B cell (primary cell): ENCODE results near the gene ADRA1B. TPM values are rescaled to one million over a fixed set of nuclear protein-coding genes. Genes with fewer than 3 reads are reported as not detected.

Source experiments
- ATAC-seq: fragments of 200-7000 bp; cut with Tn5 transposase; one replicate; pipeline ENCODE4 v1.10.0; 2021; ENCODE audit warnings: low read depth, mild to moderate bottlenecking, moderate number of reproducible peaks, moderate library complexity
- CTCF ChIA-PET: fragments of 350-600 bp; sonication (Branson Sonifier 250); formaldehyde crosslinking; loops from one replicate; lab custom pipeline; 2021; ENCODE audit warnings: antibody characterized with exemption, inconsistent platforms; lab: Charles Lee
- POLR2A ChIA-PET: fragments of 350-600 bp; sonication (Branson Sonifier 250); formaldehyde crosslinking; loops from one replicate; lab custom pipeline; 2021; ENCODE audit warnings: antibody characterized with exemption; lab: Charles Lee
- DNase-seq: peaks from one replicate; pipeline ENCODE4 v3.0.0; 2013
- H2AFZ ChIP-seq: 2 replicates; pipeline ENCODE4 v1.6.1; 2012; ENCODE audit warnings: mild to moderate bottlenecking, low read depth, low read length; ENCODE audit not compliant: insufficient read depth, poor library complexity, severe bottlenecking
- H3K27ac ChIP-seq, 2 donors: 1 replicate in 1 of 2; 2 replicates in 1 of 2; pipeline ENCODE4 v1.5.1; 2012 to 2013; ENCODE audit warnings: low read length in 2 of 2, mild to moderate bottlenecking in 2 of 2, moderate library complexity in 1 of 2
- H3K27me3 ChIP-seq, 4 experiments: fragments of 200-600 bp in 1 of 4; sonication (generic) in 1 of 4; replicated peaks in 1 of 4; 1 replicate in 2 of 4; 2 replicates in 2 of 4; pipeline versions ENCODE4 v1.6.1 to v1.7.0; 2013 to 2016; ENCODE audit warnings: low read length in 3 of 4, mild to moderate bottlenecking in 2 of 4, mixed read lengths in 1 of 4, moderate library complexity in 1 of 4; ENCODE audit not compliant: insufficient read depth in 4 of 4, control insufficient read depth in 3 of 4; ENCODE audit errors: control extremely low read depth in 1 of 4
- H3K36me3 ChIP-seq, 2 experiments: replicated peaks in 1 of 2; 1 replicate in 1 of 2; 2 replicates in 1 of 2; pipeline versions ENCODE4 v1.6.1 to v1.7.1; 2013; ENCODE audit warnings: low read length in 1 of 2; ENCODE audit not compliant: insufficient read depth in 2 of 2, control insufficient read depth in 1 of 2; ENCODE audit errors: control extremely low read depth in 1 of 2, extremely low read depth in 1 of 2
- H3K4me1 ChIP-seq, 2 donors: fragments of 200-600 bp in 1 of 2; sonication (generic) in 1 of 2; 1 replicate in 1 of 2; 2 replicates in 1 of 2; pipeline versions ENCODE4 v1.5.1 to v1.6.1; 2013 to 2017; ENCODE audit warnings: low read length in 2 of 2; ENCODE audit not compliant: control insufficient read depth in 2 of 2, insufficient read depth in 2 of 2
- H3K4me2 ChIP-seq: replicated peaks from 2 replicates; pipeline ENCODE3; 2012; ENCODE audit warnings: mild to moderate bottlenecking, low read depth, low read length; ENCODE audit not compliant: poor library complexity, severe bottlenecking
- H3K4me3 ChIP-seq, 5 experiments: fragments of 200-600 bp in 1 of 5; sonication (generic) in 1 of 5; 1 replicate in 3 of 5; 2 replicates in 2 of 5; pipeline versions ENCODE4 v1.5.1 to v1.7.0; 2011 to 2016; ENCODE audit warnings: low read length in 4 of 5, mild to moderate bottlenecking in 4 of 5, low read depth in 2 of 5, control low read depth in 1 of 5, moderate library complexity in 1 of 5; ENCODE audit not compliant: insufficient read depth in 1 of 5; ENCODE audit errors: control extremely low read depth in 1 of 5, extremely low read depth in 1 of 5
- H3K79me2 ChIP-seq: fragments of 200-600 bp; sonication (generic); one replicate; pipeline ENCODE4 v1.6.0; 2016; ENCODE audit warnings: low read length; ENCODE audit not compliant: control insufficient read depth, insufficient read depth
- H3K9ac ChIP-seq: fragments of 200-600 bp; sonication (generic); 2 replicates; pipeline ENCODE4 v1.6.1; 2017; ENCODE audit warnings: mild to moderate bottlenecking, low read length, moderate library complexity
- H3K9me3 ChIP-seq, 3 donors: one replicate each; pipeline versions ENCODE4 v1.6.1 to v1.7.1; 2013; ENCODE audit warnings: low read length in 2 of 3; ENCODE audit not compliant: control insufficient read depth in 2 of 3, insufficient read depth in 1 of 3; ENCODE audit errors: control extremely low read depth in 1 of 3
- H4K20me1 ChIP-seq: 2 replicates; pipeline ENCODE4 v1.6.0; 2012; ENCODE audit warnings: mild to moderate bottlenecking, low read length; ENCODE audit not compliant: insufficient read depth, control insufficient read depth, poor library complexity, severe bottlenecking
- H3K27ac Mint-ChIP-seq: one replicate; pipeline ENCODE4 v1.8.0; 2021; ENCODE audit warnings: mixed read lengths
- H3K27me3 Mint-ChIP-seq: one replicate; pipeline ENCODE4 v1.8.0; 2021; ENCODE audit warnings: mixed read lengths
- H3K4me1 Mint-ChIP-seq: one replicate; pipeline ENCODE4 v1.8.0; 2021; ENCODE audit warnings: mixed read lengths
- H3K4me3 Mint-ChIP-seq: one replicate; pipeline ENCODE4 v1.8.0; 2021; ENCODE audit warnings: mixed read lengths
- H3K9me3 Mint-ChIP-seq: one replicate; pipeline ENCODE4 v1.8.0; 2022; ENCODE audit warnings: mixed read lengths; ENCODE audit not compliant: insufficient read depth
- EZH2 ChIP-seq: IDR thresholded peaks from 2 replicates; pipeline ENCODE4 v1.6.1; 2012; ENCODE audit warnings: borderline replicate concordance, low read depth, mild to moderate bottlenecking, moderate library complexity, low read length; ENCODE audit not compliant: insufficient read depth, poor library complexity, severe bottlenecking
- WGBS: methylation state at CpG from one replicate; pipeline ENCODE4 v1.1.5; 2013; ENCODE audit warnings: missing lambda C conversion rate; ENCODE audit not compliant: insufficient coverage; 5-methylcytosine and 5-hydroxymethylcytosine counted together
- intact Hi-C: fragments of 100-400 bp; cut with micrococcal nuclease; formaldehyde crosslinking; loops from one replicate; pipeline ENCODE4 v1.10.0; 2022
- polyA plus RNA-seq: library from polyadenylated mRNA; depleted of rRNA; stranded (reverse); fragments of >200 nt; gene quantifications from 2 replicates; pipeline ENCODE4 v1.2.3, GENCODE V29; 2012
- total RNA-seq, 2 donors: library from RNA; stranded (reverse); fragments of 120-200 nt in 1 of 2; gene quantifications; 1 replicate in 1 of 2; 2 replicates in 1 of 2; pipeline versions ENCODE4 v1.2.3 to v1.2.4, GENCODE V29; 2013 to 2022
- TF ChIP-seq, protein P1 (sequence below): fragments of 200-600 bp; IDR thresholded peaks from one replicate; pipeline ENCODE4 v1.8.0; 2022; ENCODE audit warnings: antibody characterized with exemption, mild to moderate bottlenecking

The ADRA1B gene
- total and polyA plus RNA-seq, 2 donors (not counting 1 experiment from before 2014, with no cell fraction given): 0.04 TPM; not detected in 1

DNA sequence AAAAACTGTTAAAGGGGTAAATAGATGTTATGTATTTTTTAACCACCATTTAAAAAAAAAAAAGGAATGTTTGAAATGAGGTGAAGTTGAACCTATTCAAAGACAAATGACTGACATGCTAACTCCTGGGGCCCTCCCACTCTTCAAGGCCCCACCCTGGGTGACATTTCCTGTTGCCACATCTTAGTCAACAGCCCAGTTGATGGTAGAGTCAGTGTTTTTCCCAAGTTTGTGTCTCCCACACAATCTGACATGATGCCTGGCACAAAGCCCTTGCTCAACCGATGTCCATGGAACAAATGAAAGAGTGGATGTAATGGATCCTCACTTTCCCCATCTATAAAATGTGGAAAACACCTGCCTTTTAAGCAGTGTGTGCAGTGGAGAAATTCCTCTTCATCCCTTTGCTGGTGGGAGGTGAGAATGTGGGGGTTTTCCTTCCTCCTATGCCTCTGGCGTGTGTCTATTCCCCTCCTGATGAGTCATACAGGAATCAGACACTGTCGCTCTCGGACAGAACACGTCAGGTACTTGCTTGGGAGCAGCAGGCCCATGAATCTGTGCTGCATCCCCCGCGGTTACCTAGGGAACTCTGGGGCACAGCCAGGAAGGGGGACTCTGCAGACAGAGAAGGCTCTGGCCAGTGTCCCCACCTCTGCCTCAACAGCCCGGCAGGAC is 13.7 kb upstream of the ADRA1B start:
- no peaks in the 10 kb centered on the region for H3K79me2 ChIP-seq
- intact Hi-C loops: no loop called here
- H3K9me3 ChIP-seq: no peaks in the 10 kb centered on the region
- TF ChIP-seq, protein P1, sequence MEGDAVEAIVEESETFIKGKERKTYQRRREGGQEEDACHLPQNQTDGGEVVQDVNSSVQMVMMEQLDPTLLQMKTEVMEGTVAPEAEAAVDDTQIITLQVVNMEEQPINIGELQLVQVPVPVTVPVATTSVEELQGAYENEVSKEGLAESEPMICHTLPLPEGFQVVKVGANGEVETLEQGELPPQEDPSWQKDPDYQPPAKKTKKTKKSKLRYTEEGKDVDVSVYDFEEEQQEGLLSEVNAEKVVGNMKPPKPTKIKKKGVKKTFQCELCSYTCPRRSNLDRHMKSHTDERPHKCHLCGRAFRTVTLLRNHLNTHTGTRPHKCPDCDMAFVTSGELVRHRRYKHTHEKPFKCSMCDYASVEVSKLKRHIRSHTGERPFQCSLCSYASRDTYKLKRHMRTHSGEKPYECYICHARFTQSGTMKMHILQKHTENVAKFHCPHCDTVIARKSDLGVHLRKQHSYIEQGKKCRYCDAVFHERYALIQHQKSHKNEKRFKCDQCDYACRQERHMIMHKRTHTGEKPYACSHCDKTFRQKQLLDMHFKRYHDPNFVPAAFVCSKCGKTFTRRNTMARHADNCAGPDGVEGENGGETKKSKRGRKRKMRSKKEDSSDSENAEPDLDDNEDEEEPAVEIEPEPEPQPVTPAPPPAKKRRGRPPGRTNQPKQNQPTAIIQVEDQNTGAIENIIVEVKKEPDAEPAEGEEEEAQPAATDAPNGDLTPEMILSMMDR: no peak
- no peak for TF ChIP-seq EZH2
- no peaks in the 10 kb centered on the region for H3K4me1 ChIP-seq
- H3K27me3 ChIP-seq: peaks cover 0 to 19% (median 3%) of the 10 kb centered on the region in 4 experiments
- H3K4me3 ChIP-seq: no peak overlapping the region
- H3K9ac ChIP-seq: no peak overlapping the region
- POLR2A ChIA-PET: no interaction called here
- Mint-ChIP-seq H3K27ac (no peak overlapping the region), H3K27me3 (peaks cover 43% of the 10 kb centered on the region), H3K9me3 (no peaks in the 10 kb centered on the region), H3K4me3 (no peak overlapping the region), H3K4me1 (no peaks in the 10 kb centered on the region)
- 94% methylated on average over 7 of the region's 8 CpGs for WGBS
- CTCF ChIA-PET: no interaction called here
- H3K27ac ChIP-seq: no peak overlapping the region
- no peak overlapping the region for H3K4me2 ChIP-seq
- no peaks in the 10 kb centered on the region for H3K36me3 ChIP-seq
- DNase-seq (no peak), ATAC-seq (no peak)
- H4K20me1 ChIP-seq: no peaks in the 10 kb centered on the region
- H2AFZ ChIP-seq: no peak overlapping the region

DNA sequence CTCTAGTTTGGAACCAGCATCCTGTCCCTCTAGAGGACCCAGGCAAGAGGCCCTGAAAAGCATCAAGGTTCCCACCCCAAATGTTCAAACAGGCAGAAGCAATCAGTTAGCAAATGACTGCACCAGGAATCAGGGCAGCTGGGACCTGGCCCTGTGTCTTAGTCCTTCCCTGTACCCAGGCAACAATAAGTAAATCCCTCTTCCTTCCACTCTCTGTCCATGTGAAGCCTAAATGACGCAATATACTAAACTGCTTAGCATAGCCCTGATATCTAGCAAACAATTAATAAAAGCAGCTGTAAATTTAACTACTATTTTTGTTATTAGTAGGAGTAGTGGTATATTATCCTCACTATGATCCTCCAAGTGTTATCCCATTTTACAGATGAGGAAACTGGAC is 13.2 kb upstream of the ADRA1B start:
- H3K27me3 ChIP-seq: peaks cover 0 to 21% (median 4%) of the 10 kb centered on the region in 4 experiments
- CTCF ChIA-PET: no interaction called here
- H3K9me3 ChIP-seq: no peaks in the 10 kb centered on the region
- H3K9ac ChIP-seq: no peak overlapping the region
- DNase-seq: no peak
- Mint-ChIP-seq H3K9me3 (no peaks in the 10 kb centered on the region), H3K4me1 (no peaks in the 10 kb centered on the region), H3K27me3 (peaks cover 44% of the 10 kb centered on the region), H3K4me3 (no peak overlapping the region), H3K27ac (no peak overlapping the region)
- H3K4me1 ChIP-seq: no peaks in the 10 kb centered on the region
- H3K27ac ChIP-seq: no peak overlapping the region
- no peak for ATAC-seq
- no peak for TF ChIP-seq EZH2
- TF ChIP-seq, protein P1: no peak
- WGBS: no CpG with 5 or more reads among the region's 1 CpG
- intact Hi-C loops: no loop called here
- H3K79me2 ChIP-seq: no peaks in the 10 kb centered on the region
- H3K36me3 ChIP-seq: no peaks in the 10 kb centered on the region
- no peak overlapping the region for H3K4me2 ChIP-seq
- H3K4me3 ChIP-seq: no peak overlapping the region
- no peaks in the 10 kb centered on the region for H4K20me1 ChIP-seq
- POLR2A ChIA-PET: no interaction called here
- no peak overlapping the region for H2AFZ ChIP-seq
